ENCODE measurements around the gene KIAA1549. TPM values are rescaled to one million over a fixed set of nuclear protein-coding genes. Genes with fewer than 3 reads are reported as not detected.
"Not testable (repeated sequence)": the region's sequence is repeated elsewhere in the genome, so short reads cannot be mapped to it uniquely, and the experiment has no call there.

Gene KIAA1549
- total RNA-seq, 2 donors from 2014 or later: 18.7 to 19.3 TPM

DNA sequence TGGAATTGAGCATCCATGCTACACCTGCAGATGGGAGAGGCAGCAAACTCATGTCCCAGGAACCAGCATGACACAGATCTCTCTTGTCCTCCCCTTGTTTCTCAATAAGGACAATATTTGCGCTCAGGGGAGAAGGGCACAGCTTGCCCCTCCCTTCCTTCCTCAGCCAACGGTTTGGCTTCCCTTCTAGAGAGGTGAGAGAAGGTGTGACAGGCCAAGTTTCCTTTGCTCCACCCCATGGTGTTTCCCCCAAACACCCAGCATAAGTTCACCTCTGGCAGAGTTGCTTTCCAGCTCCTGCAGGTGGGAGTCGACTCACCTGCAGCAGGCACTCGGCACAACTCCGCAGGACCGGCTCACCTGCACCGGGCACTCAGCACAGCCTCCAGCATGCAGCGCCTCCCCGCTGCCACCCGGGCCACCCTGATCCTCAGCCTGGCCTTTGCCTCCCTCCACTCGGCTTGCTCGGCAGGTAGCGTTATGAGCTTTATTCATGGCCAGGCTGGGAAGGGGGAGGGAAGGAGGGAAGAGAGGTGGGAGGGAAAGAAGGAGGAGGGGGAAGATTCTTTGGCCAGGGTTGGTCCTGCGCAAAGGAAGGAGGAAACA lies 183.4 kb downstream of the KIAA1549 start, which contains the start of the genes ATP6V0A4 and TMEM213:
Gene ATP6V0A4 (minus strand): TSS at position 482 of the 606 bp plus-strand sequence. CDS start 26,949 bp downstream, outside the sequence.
Gene TMEM213 (plus strand): TSS at position 280 of the 606 bp plus-strand sequence. CDS start 111 bp downstream, at position 391.
- H3K27ac Mint-ChIP-seq: no peak within 1 kb of the TSS

GRCh38 chr7:138797046-138797445 lies 184.1 kb downstream of the KIAA1549 start:
- H3K27me3 ChIP-seq (ENCODE audit: control insufficient read depth, insufficient read depth, low read length, poor library complexity, severe bottlenecking); H3K9me3 Mint-ChIP-seq; H3K27ac Mint-ChIP-seq; H3K4me1 ChIP-seq (ENCODE audit: control insufficient read depth, insufficient read depth, low read length); H3K9me3 ChIP-seq (ENCODE audit: control insufficient read depth, low read length); H3K36me3 Mint-ChIP-seq (ENCODE audit: low read depth); H3K27ac ChIP-seq (ENCODE audit: low read depth, low read length); DNase-seq; H3K4me3 ChIP-seq (ENCODE audit: low read length); H3K36me3 ChIP-seq (ENCODE audit: control insufficient read depth, insufficient read depth, low read length); H3K27me3 Mint-ChIP-seq (ENCODE audit: insufficient read depth); H3K9ac ChIP-seq (ENCODE audit: extremely low read depth, low read length, poor library complexity, severe bottlenecking); H3K4me3 Mint-ChIP-seq: not testable (repeated sequence)
- TF ChIP-seq, protein P1, sequence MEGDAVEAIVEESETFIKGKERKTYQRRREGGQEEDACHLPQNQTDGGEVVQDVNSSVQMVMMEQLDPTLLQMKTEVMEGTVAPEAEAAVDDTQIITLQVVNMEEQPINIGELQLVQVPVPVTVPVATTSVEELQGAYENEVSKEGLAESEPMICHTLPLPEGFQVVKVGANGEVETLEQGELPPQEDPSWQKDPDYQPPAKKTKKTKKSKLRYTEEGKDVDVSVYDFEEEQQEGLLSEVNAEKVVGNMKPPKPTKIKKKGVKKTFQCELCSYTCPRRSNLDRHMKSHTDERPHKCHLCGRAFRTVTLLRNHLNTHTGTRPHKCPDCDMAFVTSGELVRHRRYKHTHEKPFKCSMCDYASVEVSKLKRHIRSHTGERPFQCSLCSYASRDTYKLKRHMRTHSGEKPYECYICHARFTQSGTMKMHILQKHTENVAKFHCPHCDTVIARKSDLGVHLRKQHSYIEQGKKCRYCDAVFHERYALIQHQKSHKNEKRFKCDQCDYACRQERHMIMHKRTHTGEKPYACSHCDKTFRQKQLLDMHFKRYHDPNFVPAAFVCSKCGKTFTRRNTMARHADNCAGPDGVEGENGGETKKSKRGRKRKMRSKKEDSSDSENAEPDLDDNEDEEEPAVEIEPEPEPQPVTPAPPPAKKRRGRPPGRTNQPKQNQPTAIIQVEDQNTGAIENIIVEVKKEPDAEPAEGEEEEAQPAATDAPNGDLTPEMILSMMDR (conservative IDR thresholded peaks at IDR 0.05): peak; percentile 61
- peaks cover 13% of the 10 kb centered on the region for H3K4me1 Mint-ChIP-seq
- 88 to 100% methylated on average over 1 to 4 of the region's 4 CpGs for WGBS, 2 experiments (ENCODE audit: insufficient coverage in 1 of 2, insufficient read length in 1 of 2)

More for the DNA sequence above, 183.4 kb downstream of the KIAA1549 start, which contains the start of the genes ATP6V0A4 and TMEM213:
- Mint-ChIP-seq H3K9me3 (no peaks in the 10 kb centered on the region), H3K27me3 (ENCODE audit: insufficient read depth) (peaks cover 10% of the 10 kb centered on the region), H3K4me1 (peaks cover 13% of the 10 kb centered on the region), H3K36me3 (ENCODE audit: low read depth) (no peaks in the 10 kb centered on the region), H3K4me3 (peak within 1 kb of the TSS; percentile 44)
- no peaks in the 10 kb centered on the region for H3K4me1 ChIP-seq (ENCODE audit: control insufficient read depth, insufficient read depth, low read length)
- WGBS, 2 experiments (ENCODE audit: insufficient coverage in 1 of 2, insufficient read length in 1 of 2): 20% methylated on average over 14 of the region's 14 CpGs; no CpG with 5 or more reads in 1 of the 2 experiments
- TF ChIP-seq, protein P1 (conservative IDR thresholded peaks at IDR 0.05): peak; percentile 59
- H3K9ac ChIP-seq (ENCODE audit: extremely low read depth, low read length, poor library complexity, severe bottlenecking): no peak within 1 kb of the TSS
- DNase-seq: peak; percentile 91
- H3K27ac ChIP-seq (ENCODE audit: low read depth, low read length): no peak within 1 kb of the TSS
- H3K4me3 ChIP-seq (ENCODE audit: low read length): no peak within 1 kb of the TSS
- H3K27me3 ChIP-seq (ENCODE audit: control insufficient read depth, insufficient read depth, low read length, poor library complexity, severe bottlenecking): no peaks in the 10 kb centered on the region
- no peaks in the 10 kb centered on the region for H3K9me3 ChIP-seq (ENCODE audit: control insufficient read depth, low read length)
- no peaks in the 10 kb centered on the region for H3K36me3 ChIP-seq (ENCODE audit: control insufficient read depth, insufficient read depth, low read length)

GRCh38 chr7:138796038-138796615 lies 185.1 kb downstream of the KIAA1549 start:
- Histone ChIP-seq H3K9me3 (ENCODE audit: control insufficient read depth, low read length) (no peaks in the 10 kb centered on the region), H3K27me3 (ENCODE audit: control insufficient read depth, insufficient read depth, low read length, poor library complexity, severe bottlenecking) (no peaks in the 10 kb centered on the region), H3K36me3 (ENCODE audit: control insufficient read depth, insufficient read depth, low read length) (no peaks in the 10 kb centered on the region), H3K4me1 (ENCODE audit: control insufficient read depth, insufficient read depth, low read length) (no peaks in the 10 kb centered on the region), H3K27ac (ENCODE audit: low read depth, low read length) (no peak overlapping the region), H3K4me3 (ENCODE audit: low read length) (no peak overlapping the region), H3K9ac (ENCODE audit: extremely low read depth, low read length, poor library complexity, severe bottlenecking) (no peak overlapping the region)
- no peaks in the 10 kb centered on the region for H3K36me3 Mint-ChIP-seq (ENCODE audit: low read depth)
- H3K27ac Mint-ChIP-seq: no peak overlapping the region
- TF ChIP-seq, protein P1 (conservative IDR thresholded peaks at IDR 0.05): no peak
- H3K9me3 Mint-ChIP-seq: no peaks in the 10 kb centered on the region
- WGBS, 2 experiments (ENCODE audit: insufficient coverage in 1 of 2, insufficient read length in 1 of 2): 88 to 92% methylated on average over 9 of the region's 9 CpGs
- H3K4me3 Mint-ChIP-seq: no peak overlapping the region
- H3K4me1 Mint-ChIP-seq: peaks cover 13% of the 10 kb centered on the region
- peaks cover 7% of the 10 kb centered on the region for H3K27me3 Mint-ChIP-seq (ENCODE audit: insufficient read depth)
- no peak for DNase-seq

Measured in endodermal cell (in vitro differentiated cells).